ENCODE data around the gene ACYP1. TPM values are rescaled to one million over a fixed set of nuclear protein-coding genes. Genes with fewer than 3 reads are reported as not detected.
A peak's percentile ranks its signal among the peaks of the same experiment; 100 is the strongest.

ACYP1 gene
- total and polyA plus RNA-seq, 2 of the 13 experiments (the other 11 are each of a cell fraction or from before 2014, with no cell fraction given), result 9.7 to 22.4 TPM

DNA sequence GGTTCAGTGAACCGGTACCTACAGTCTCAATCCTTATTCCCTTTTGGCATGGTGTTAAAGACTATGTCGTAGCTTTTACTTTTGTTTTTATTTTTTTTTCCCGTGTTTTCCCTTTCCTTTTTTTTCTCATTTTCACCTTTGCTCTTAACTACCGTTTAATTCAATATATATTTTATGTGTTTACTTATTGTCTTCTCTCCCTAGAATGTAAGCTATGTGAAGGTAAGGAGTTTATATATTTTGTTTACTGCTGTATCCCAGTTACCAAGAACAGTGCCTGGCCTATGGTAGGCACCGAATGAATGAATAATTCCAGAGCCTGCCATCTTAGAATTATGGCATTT is 12.3 kb downstream of the ACYP1 start (continued):
- TF ChIP-seq, protein P1, sequence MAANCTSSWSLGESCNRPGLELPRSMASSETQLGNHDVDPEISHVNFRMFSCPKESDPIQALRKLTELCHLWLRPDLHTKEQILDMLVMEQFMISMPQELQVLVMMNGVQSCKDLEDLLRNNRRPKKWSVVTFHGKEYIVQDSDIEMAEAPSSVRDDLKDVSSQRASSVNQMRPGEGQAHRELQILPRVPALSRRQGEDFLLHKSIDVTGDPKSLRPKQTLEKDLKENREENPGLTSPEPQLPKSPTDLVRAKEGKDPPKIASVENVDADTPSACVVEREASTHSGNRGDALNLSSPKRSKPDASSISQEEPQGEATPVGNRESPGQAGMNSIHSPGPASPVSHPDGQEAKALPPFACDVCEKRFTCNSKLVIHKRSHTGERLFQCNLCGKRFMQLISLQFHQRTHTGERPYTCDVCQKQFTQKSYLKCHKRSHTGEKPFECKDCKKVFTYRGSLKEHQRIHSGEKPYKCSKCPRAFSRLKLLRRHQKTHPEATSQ (CRISPR knock-in tag; IDR thresholded peaks at IDR 0.05; ENCODE audit: borderline replicate concordance), result 0 out of 2 replicates have a peak, but pooled peaks have one; percentile 3
- TF ChIP-seq RCOR2 (CRISPR knock-in tag; IDR thresholded peaks at IDR 0.05) (0 out of 2 replicates have a peak, but pooled peaks have one; percentile 0), ZSCAN29 (CRISPR knock-in tag; conservative IDR thresholded peaks at IDR 0.05) (no peak), SOX5 (CRISPR knock-in tag; IDR thresholded peaks at IDR 0.05; ENCODE audit: borderline replicate concordance) (0 out of 2 replicates have a peak, but pooled peaks have one; percentile 1), DPF2 (CRISPR knock-in tag; IDR thresholded peaks at IDR 0.05; ENCODE audit: borderline replicate concordance, low read depth) (no peak)
- TF ChIP-seq, protein P2, sequence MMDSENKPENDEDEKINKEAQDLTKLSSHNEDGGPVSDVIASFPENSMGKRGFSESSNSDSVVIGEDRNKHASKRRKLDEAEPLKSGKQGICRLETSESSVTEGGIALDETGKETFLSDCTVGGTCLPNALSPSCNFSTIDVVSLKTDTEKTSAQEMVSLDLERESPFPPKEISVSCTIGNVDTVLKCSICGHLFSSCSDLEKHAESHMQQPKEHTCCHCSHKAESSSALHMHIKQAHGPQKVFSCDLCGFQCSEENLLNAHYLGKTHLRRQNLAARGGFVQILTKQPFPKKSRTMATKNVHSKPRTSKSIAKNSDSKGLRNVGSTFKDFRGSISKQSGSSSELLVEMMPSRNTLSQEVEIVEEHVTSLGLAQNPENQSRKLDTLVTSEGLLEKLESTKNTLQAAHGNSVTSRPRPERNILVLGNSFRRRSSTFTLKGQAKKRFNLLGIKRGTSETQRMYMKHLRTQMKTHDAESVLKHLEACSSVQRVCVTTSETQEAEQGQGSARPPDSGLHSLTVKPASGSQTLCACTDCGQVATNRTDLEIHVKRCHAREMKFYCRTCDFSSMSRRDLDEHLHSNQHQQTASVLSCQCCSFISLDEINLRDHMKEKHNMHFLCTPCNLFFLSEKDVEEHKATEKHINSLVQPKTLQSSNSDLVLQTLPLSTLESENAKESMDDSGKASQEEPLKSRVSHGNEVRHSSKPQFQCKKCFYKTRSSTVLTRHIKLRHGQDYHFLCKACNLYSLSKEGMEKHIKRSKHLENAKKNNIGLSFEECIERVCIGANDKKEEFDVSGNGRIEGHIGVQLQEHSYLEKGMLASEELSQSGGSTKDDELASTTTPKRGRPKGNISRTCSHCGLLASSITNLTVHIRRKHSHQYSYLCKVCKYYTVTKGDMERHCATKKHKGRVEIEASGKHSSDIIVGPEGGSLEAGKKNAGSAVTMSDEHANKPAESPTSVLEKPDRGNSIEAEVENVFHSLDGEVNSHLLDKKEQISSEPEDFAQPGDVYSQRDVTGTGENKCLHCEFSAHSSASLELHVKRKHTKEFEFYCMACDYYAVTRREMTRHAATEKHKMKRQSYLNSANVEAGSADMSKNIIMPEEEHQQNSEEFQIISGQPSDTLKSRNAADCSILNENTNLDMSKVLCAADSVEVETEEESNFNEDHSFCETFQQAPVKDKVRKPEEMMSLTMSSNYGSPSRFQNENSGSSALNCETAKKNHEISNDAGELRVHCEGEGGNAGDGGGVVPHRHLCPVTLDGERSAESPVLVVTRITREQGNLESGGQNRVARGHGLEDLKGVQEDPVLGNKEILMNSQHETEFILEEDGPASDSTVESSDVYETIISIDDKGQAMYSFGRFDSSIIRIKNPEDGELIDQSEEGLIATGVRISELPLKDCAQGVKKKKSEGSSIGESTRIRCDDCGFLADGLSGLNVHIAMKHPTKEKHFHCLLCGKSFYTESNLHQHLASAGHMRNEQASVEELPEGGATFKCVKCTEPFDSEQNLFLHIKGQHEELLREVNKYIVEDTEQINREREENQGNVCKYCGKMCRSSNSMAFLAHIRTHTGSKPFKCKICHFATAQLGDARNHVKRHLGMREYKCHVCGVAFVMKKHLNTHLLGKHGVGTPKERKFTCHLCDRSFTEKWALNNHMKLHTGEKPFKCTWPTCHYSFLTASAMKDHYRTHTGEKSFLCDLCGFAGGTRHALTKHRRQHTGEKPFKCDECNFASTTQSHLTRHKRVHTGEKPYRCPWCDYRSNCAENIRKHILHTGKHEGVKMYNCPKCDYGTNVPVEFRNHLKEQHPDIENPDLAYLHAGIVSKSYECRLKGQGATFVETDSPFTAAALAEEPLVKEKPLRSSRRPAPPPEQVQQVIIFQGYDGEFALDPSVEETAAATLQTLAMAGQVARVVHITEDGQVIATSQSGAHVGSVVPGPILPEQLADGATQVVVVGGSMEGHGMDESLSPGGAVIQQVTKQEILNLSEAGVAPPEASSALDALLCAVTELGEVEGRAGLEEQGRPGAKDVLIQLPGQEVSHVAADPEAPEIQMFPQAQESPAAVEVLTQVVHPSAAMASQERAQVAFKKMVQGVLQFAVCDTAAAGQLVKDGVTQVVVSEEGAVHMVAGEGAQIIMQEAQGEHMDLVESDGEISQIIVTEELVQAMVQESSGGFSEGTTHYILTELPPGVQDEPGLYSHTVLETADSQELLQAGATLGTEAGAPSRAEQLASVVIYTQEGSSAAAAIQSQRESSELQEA (CRISPR knock-in tag; IDR thresholded peaks at IDR 0.05; ENCODE audit: not compliant biosample characterization), result no peak

Measured in HepG2 (cell line).